HepG2 (cell line): ENCODE results near the gene CCDC82. TPM values are rescaled to one million over a fixed set of nuclear protein-coding genes. Genes with fewer than 3 reads are reported as not detected.
A peak's percentile ranks its signal among the peaks of the same experiment; 100 is the strongest.

ENCODE experiments used
- ADNP ChIP-seq: sonication (generic); formaldehyde crosslinking; IDR thresholded peaks from 2 replicates; pipeline ENCODE4 v1.4.0; 2020; ENCODE audit warnings: missing genetic modification reagents
- ARNTL ChIP-seq: sonication (generic); formaldehyde crosslinking; IDR thresholded peaks from 2 replicates; pipeline ENCODE4 v1.4.0; 2020; ENCODE audit warnings: mild to moderate bottlenecking, missing genetic modification reagents
- CAMTA2 ChIP-seq: sonication (generic); formaldehyde crosslinking; IDR thresholded peaks from 2 replicates; pipeline ENCODE4 v1.4.0; 2020; ENCODE audit warnings: mild to moderate bottlenecking, missing genetic modification reagents, borderline replicate concordance
- GLI4 ChIP-seq: sonication (generic); formaldehyde crosslinking; IDR thresholded peaks from 2 replicates; pipeline ENCODE4 v1.5.1; 2020; ENCODE audit warnings: missing genetic modification reagents, mild to moderate bottlenecking, moderate library complexity, borderline replicate concordance
- HIC2 ChIP-seq: sonication (generic); formaldehyde crosslinking; IDR thresholded peaks from 2 replicates; pipeline ENCODE4 v1.9.0; 2022; ENCODE audit warnings: low read depth, missing genetic modification reagents
- KDM5A ChIP-seq: fragments of 200-600 bp; sonication (generic); IDR thresholded peaks from 2 replicates; pipeline ENCODE4 v1.7.0; 2018; ENCODE audit warnings: antibody characterized with exemption, mild to moderate bottlenecking, low read length, borderline replicate concordance
- KLF13 ChIP-seq: sonication (generic); formaldehyde crosslinking; IDR thresholded peaks from 2 replicates; pipeline ENCODE4 v1.4.0; 2020; ENCODE audit warnings: mild to moderate bottlenecking, missing genetic modification reagents
- KLF15 ChIP-seq: sonication (generic); formaldehyde crosslinking; IDR thresholded peaks from 2 replicates; pipeline ENCODE4 v1.8.1; 2023; ENCODE audit warnings: borderline replicate concordance, mild to moderate bottlenecking, inconsistent platforms, missing genetic modification reagents, mixed read lengths
- LBX2 ChIP-seq: sonication (generic); formaldehyde crosslinking; IDR thresholded peaks from 2 replicates; pipeline ENCODE4 v1.5.0; 2020; ENCODE audit warnings: missing genetic modification reagents, mild to moderate bottlenecking, borderline replicate concordance
- MXI1 ChIP-seq: IDR thresholded peaks from 3 replicates; pipeline ENCODE4 v1.6.1; 2012; ENCODE audit warnings: low read depth, low read length, inconsistent platforms, borderline replicate concordance
- PCBP2 ChIP-seq: fragments of 200-400 bp; formaldehyde crosslinking; optimal IDR thresholded peaks from 2 replicates; pipeline ENCODE3; 2018; ENCODE audit warnings: low read length, low read depth; ENCODE audit not compliant: poor library complexity, severe bottlenecking
- POLR2AphosphoS5 ChIP-seq: IDR thresholded peaks from 2 replicates; pipeline ENCODE4 v1.6.1; 2012; ENCODE audit warnings: low read depth, low read length
- SETDB1 ChIP-seq: sonication (generic); formaldehyde crosslinking; IDR thresholded peaks from 2 replicates; pipeline ENCODE4 v1.5.1; 2020; ENCODE audit warnings: missing genetic modification reagents, mild to moderate bottlenecking, borderline replicate concordance
- SIX1 ChIP-seq: sonication (generic); formaldehyde crosslinking; IDR thresholded peaks from 2 replicates; pipeline ENCODE4 v1.4.0; 2020; ENCODE audit warnings: missing genetic modification reagents, borderline replicate concordance
- SMARCC2 ChIP-seq: fragments of 450-650 bp; IDR thresholded peaks from 2 replicates; pipeline ENCODE4 v1.6.1; 2017; ENCODE audit warnings: antibody characterized with exemption, mild to moderate bottlenecking
- TBX3 ChIP-seq: fragments of 450-650 bp; IDR thresholded peaks from 2 replicates; pipeline ENCODE4 v1.6.1; 2017; ENCODE audit warnings: antibody characterized with exemption, mild to moderate bottlenecking, inconsistent platforms, borderline replicate concordance
- ZBTB33 ChIP-seq: sonication (generic); formaldehyde crosslinking; IDR thresholded peaks from 2 replicates; pipeline ENCODE4 v1.4.0; 2020; ENCODE audit warnings: missing genetic modification reagents
- ZFP36L2 ChIP-seq: sonication (generic); formaldehyde crosslinking; IDR thresholded peaks from 2 replicates; pipeline ENCODE4 v1.4.0; 2020; ENCODE audit warnings: missing genetic modification reagents
- ZMYM4 ChIP-seq: sonication (generic); formaldehyde crosslinking; IDR thresholded peaks from 2 replicates; pipeline ENCODE4 v1.8.1; 2023; ENCODE audit warnings: mild to moderate bottlenecking, missing genetic modification reagents
- ZNF296 ChIP-seq: sonication (generic); formaldehyde crosslinking; conservative IDR thresholded peaks from 2 replicates; pipeline ENCODE4 v1.5.0; 2020; ENCODE audit warnings: mild to moderate bottlenecking, missing genetic modification reagents
- ZNF468 ChIP-seq: sonication (generic); formaldehyde crosslinking; IDR thresholded peaks from 2 replicates; pipeline ENCODE4 v1.8.0; 2022; ENCODE audit warnings: mild to moderate bottlenecking, moderate library complexity, missing genetic modification reagents
- ZNF563 ChIP-seq: sonication (generic); formaldehyde crosslinking; IDR thresholded peaks from 2 replicates; pipeline ENCODE4 v1.8.0; 2022; ENCODE audit warnings: mild to moderate bottlenecking, moderate library complexity, missing genetic modification reagents
- ZNF776 ChIP-seq: sonication (generic); formaldehyde crosslinking; IDR thresholded peaks from 2 replicates; pipeline ENCODE4 v1.4.0; 2020; ENCODE audit warnings: mild to moderate bottlenecking, missing genetic modification reagents
- polyA plus RNA-seq, 8 experiments: library from polyadenylated mRNA; depleted of rRNA in 3 of 8; stranded (reverse) in 7 of 8; unstranded in 1 of 8; fragments of >200 nt; fragmentation: Illumina TruSeq in 4 of 8; extraction: Trizol in 4 of 8; gene quantifications; 2 replicates each; pipeline versions ENCODE4 v1.2.1 to v1.2.3, GENCODE V29; 2011 to 2016; ENCODE audit warnings: low read depth in 4 of 8, missing spikeins in 1 of 8, mixed read lengths in 1 of 8; ENCODE audit not compliant: insufficient read depth in 1 of 8
- total RNA-seq, 5 experiments: library from RNA; depleted of rRNA; stranded (reverse); fragments of >200 nt; fragmentation: Illumina TruSeq; extraction: Trizol; gene quantifications; 2 replicates each; pipeline ENCODE4 v1.2.3, GENCODE V29; 2016; ENCODE audit warnings: low read depth in 1 of 5

Gene CCDC82
- total and polyA plus RNA-seq, 2 of the 13 experiments (the other 11 are each of a cell fraction or from before 2014, with no cell fraction given) = 19.7 to 25.7 TPM

GRCh38 chr11:96341211-96342013 lies 48.3 kb downstream of the CCDC82 start (continued):
- TF ChIP-seq ADNP (CRISPR knock-in tag) (no peak), ZNF563 (CRISPR knock-in tag) (0 out of 2 replicates have a peak, but pooled peaks have one; percentile 37), GLI4 (peak; percentile 52; the same call in 1 of the 2 replicates), ZNF296 (CRISPR knock-in tag) (no peak), KDM5A (0 out of 2 replicates have a peak, but pooled peaks have one; percentile 15), KLF15 (CRISPR knock-in tag) (no peak), CAMTA2 (CRISPR knock-in tag) (no peak), ZBTB33 (CRISPR knock-in tag) (peak; percentile 72), ZMYM4 (CRISPR knock-in tag) (peak; percentile 30; the same call in 1 of the 2 replicates), TBX3 (no peak), ARNTL (CRISPR knock-in tag) (peak; percentile 18; the same call in 1 of the 2 replicates), MXI1 (no peak), SETDB1 (CRISPR knock-in tag) (no peak), KLF13 (no peak), HIC2 (CRISPR knock-in tag) (peak; percentile 57; the same call in 1 of the 2 replicates), ZNF776 (CRISPR knock-in tag) (no peak), PCBP2 (no peak), POLR2AphosphoS5 (no peak), SMARCC2 (no peak), ZNF468 (CRISPR knock-in tag) (no peak), SIX1 (CRISPR knock-in tag) (no peak), ZFP36L2 (CRISPR knock-in tag) (no peak), LBX2 (CRISPR knock-in tag) (no peak)
